SK-N-SH (cell line): Measurements from ENCODE around the gene BBX.

Experiments used
- CTCF ChIP-seq: fragments of 200-600 bp; sonication (generic); IDR thresholded peaks from 2 replicates; pipeline ENCODE4 v1.6.1; 2017; ENCODE audit warnings: antibody characterized with exemption, mild to moderate bottlenecking, moderate library complexity
- MAX ChIP-seq: IDR thresholded peaks from 2 replicates; pipeline ENCODE4 v1.4.0; 2012; ENCODE audit warnings: low read depth
- REST ChIP-seq: IDR thresholded peaks from 2 replicates; pipeline ENCODE4 v1.6.1; 2012; ENCODE audit warnings: mild to moderate bottlenecking, low read depth, low read length, moderate library complexity
- TAF1 ChIP-seq: IDR thresholded peaks from 2 replicates; pipeline ENCODE4 v1.6.1; 2012; ENCODE audit warnings: low read depth, mild to moderate bottlenecking, low read length, moderate library complexity, borderline replicate concordance
- YY1 ChIP-seq: IDR thresholded peaks from 2 replicates; pipeline ENCODE4 v1.4.0; 2012; ENCODE audit warnings: low read depth, mild to moderate bottlenecking

GRCh38 chr3:107542665-107543064 lies 19.9 kb downstream of the BBX start:
- TF ChIP-seq TAF1 (no peak), REST (no peak), YY1 (no peak), CTCF (no peak), MAX (no peak)
